Measurements from ENCODE around the gene PAN3. TPM values are rescaled to one million over a fixed set of nuclear protein-coding genes. Genes with fewer than 3 reads are reported as not detected.

The PAN3 gene
- total RNA-seq, 4 donors from 2014 or later = 18.4 to 42.9 (median 20.2) TPM

DNA sequence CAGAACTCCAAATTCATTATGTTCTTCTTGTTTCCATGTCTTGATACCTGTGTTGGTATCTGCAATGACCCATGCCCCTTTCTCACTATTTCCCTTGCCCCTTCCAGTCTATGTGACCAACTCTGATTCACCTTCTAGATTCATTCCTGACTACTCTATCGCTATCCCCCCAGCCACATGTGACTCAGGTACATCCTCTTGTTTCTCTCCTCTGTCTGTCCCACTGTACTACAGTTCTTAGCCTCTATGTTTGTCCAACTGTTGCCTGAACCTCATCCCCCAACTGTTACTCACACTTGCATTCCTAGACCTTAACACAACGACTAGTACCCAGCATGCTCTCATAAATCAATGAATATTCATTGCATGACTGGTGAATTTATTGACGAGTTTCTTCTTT is 27.9 kb upstream of the PAN3 start:
- no peaks in the 10 kb centered on the region for H3K9me3 ChIP-seq
- 73 to 81% methylated on average over 3 of the region's 3 CpGs for WGBS, 2 donors
- intact Hi-C loops (cut with DNase I) = no loop called here
- H3K27me3 ChIP-seq = peaks cover 0 to 6% (median 0%) of the 10 kb centered on the region in 4 donors
- no peaks in the 10 kb centered on the region for H3K36me3 ChIP-seq
- TF ChIP-seq, protein P1, sequence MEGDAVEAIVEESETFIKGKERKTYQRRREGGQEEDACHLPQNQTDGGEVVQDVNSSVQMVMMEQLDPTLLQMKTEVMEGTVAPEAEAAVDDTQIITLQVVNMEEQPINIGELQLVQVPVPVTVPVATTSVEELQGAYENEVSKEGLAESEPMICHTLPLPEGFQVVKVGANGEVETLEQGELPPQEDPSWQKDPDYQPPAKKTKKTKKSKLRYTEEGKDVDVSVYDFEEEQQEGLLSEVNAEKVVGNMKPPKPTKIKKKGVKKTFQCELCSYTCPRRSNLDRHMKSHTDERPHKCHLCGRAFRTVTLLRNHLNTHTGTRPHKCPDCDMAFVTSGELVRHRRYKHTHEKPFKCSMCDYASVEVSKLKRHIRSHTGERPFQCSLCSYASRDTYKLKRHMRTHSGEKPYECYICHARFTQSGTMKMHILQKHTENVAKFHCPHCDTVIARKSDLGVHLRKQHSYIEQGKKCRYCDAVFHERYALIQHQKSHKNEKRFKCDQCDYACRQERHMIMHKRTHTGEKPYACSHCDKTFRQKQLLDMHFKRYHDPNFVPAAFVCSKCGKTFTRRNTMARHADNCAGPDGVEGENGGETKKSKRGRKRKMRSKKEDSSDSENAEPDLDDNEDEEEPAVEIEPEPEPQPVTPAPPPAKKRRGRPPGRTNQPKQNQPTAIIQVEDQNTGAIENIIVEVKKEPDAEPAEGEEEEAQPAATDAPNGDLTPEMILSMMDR (IDR thresholded peaks at IDR 0.05) = no peak
- TF ChIP-seq POLR2A (IDR thresholded peaks at IDR 0.05) = no peak
- no peak for DNase-seq
- H3K27ac ChIP-seq = no peak overlapping the region
- H3K4me1 ChIP-seq = no peaks in the 10 kb centered on the region
- H3K4me3 ChIP-seq = no peak overlapping the region

DNA sequence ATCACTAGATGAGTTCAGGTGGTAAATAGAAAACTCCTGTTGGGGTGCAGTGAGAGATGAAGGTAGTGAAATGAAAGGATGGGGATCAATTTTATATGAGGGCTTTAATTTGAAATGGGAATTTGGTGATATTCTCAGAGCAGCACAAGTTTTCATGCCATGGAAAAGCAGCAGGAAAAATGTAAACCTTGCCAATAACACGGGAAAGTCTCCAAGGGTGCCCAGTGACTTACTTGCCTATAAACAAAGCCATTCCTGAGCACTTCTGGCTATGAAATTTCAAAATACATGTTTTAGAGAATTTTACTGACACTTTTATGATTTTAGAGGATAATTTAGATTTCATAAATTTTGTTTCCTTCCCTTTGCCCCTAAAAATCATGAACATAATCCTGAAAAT is 21.6 kb upstream of the PAN3 start:
- Histone ChIP-seq H3K4me3 (no peak overlapping the region), H3K27ac (no peak overlapping the region), H3K4me1 (no peaks in the 10 kb centered on the region), H3K27me3 (peaks cover 0 to 14% (median 0%) of the 10 kb centered on the region in 4 donors), H3K36me3 (no peaks in the 10 kb centered on the region), H3K9me3 (no peaks in the 10 kb centered on the region)
- 40 to 46% methylated on average over 1 of the region's 1 CpG for WGBS, 2 donors
- no peak for TF ChIP-seq POLR2A (IDR thresholded peaks at IDR 0.05)
- TF ChIP-seq, protein P1 (IDR thresholded peaks at IDR 0.05) = no peak
- no peak for DNase-seq
- intact Hi-C loops (cut with DNase I) = no loop called here

DNA sequence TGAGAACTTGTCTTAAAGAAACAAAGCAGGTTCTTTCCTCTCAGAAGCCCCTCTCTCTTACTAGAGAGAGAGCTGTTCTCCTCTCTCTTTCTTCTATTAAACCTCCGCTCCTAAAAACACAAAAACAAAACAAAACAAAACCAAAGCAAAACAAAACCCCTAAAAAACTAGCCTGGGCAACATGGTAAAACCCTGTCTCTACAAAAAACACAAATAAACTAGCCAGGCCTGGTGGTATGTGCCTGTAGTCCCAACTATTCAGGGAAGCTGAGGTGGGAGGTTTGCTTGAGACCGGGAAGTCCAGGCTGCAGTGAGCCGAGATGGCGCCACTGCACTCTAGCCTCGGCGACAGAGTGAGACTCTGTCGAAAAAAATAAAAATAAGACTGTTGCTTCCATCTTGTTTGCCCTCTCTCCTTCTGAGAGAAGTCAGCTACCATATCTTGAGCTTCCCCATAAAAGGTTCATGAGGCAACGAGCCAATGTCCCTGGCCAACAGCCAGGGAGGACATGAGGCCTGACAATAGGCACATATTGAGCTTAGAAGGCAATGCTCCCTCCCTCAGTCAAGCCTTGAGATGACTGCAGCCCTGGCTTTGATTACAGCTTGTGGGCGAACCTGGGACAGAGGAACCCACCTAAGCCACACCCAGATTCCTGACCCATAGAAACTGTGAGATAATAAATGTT is 20.5 kb upstream of the PAN3 start:
- Histone ChIP-seq H3K4me3 (no peak overlapping the region), H3K27me3 (peaks cover 0 to 14% (median 0%) of the 10 kb centered on the region in 4 donors), H3K4me1 (no peaks in the 10 kb centered on the region), H3K36me3 (no peaks in the 10 kb centered on the region), H3K27ac (no peak overlapping the region), H3K9me3 (no peaks in the 10 kb centered on the region)
- 60 to 61% methylated on average over 9 of the region's 9 CpGs for WGBS, 2 donors
- intact Hi-C loops (cut with DNase I) = no loop called here
- no peak for DNase-seq
- TF ChIP-seq, protein P1 (IDR thresholded peaks at IDR 0.05) = no peak
- no peak for TF ChIP-seq POLR2A (IDR thresholded peaks at IDR 0.05)

DNA sequence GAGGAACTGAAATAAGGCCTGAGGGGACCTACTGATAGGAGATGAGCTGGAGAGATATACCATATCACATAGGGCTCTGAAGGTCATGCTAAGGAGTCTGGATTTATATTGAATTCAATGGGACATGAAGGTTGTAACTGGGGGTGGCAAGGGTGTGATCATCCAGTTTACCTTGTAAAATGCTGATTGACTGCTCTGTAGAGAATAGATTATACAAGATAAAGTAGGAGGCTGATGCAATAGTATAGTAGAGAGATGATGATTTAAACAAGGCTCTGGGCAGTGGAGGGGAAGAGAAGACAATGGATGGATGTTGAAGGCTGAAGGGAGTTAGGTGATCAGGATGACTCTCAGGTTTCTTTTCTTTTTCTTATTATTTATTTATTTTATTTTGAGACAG is 18.0 kb upstream of the PAN3 start:
- no peak for DNase-seq
- Histone ChIP-seq H3K27me3 (peaks cover 0 to 14% (median 0%) of the 10 kb centered on the region in 4 donors), H3K27ac (no peak overlapping the region), H3K9me3 (no peaks in the 10 kb centered on the region), H3K4me1 (no peaks in the 10 kb centered on the region), H3K4me3 (no peak overlapping the region), H3K36me3 (no peaks in the 10 kb centered on the region)
- intact Hi-C loops (cut with DNase I) = no loop called here
- no peak for TF ChIP-seq POLR2A (IDR thresholded peaks at IDR 0.05)
- TF ChIP-seq, protein P1 (IDR thresholded peaks at IDR 0.05) = no peak

DNA sequence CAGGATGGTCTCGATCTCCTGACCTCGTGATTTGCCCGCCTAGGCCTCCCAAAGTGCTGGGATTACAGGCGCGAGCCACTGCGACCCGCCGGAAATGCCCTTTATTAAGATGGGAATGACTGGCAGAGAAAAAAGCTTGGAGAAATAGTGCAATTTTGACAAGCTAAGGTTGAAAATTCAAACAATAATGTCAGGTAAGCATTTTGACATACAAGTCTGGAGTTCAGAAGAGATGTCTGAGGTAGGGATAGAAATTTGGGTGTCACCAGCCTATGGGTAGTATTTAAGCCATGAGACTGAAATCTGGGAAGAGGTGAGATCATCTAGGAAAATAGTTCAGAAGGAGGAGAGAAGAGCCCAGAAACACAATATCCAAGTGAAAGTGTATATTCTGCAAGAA is 17.1 kb upstream of the PAN3 start:
- DNase-seq = no peak

More for the DNA sequence above, 17.1 kb upstream of the PAN3 start:
- H3K27me3 ChIP-seq = peaks cover 0 to 14% (median 0%) of the 10 kb centered on the region in 4 donors
- H3K9me3 ChIP-seq = no peaks in the 10 kb centered on the region
- intact Hi-C loops (cut with DNase I) = no loop called here
- WGBS, 2 donors = 80 to 90% methylated on average over 8 of the region's 8 CpGs
- H3K4me3 ChIP-seq = no peak overlapping the region
- H3K36me3 ChIP-seq = no peaks in the 10 kb centered on the region
- no peak for TF ChIP-seq POLR2A (IDR thresholded peaks at IDR 0.05)
- TF ChIP-seq, protein P1 (IDR thresholded peaks at IDR 0.05) = no peak
- H3K4me1 ChIP-seq = no peaks in the 10 kb centered on the region
- no peak overlapping the region for H3K27ac ChIP-seq
